GM23338 (cell line): ENCODE measurements around the gene DHRS4L2. TPM values are rescaled to one million over a fixed set of nuclear protein-coding genes. Genes with fewer than 3 reads are reported as not detected.
A peak's percentile ranks its signal among the peaks of the same experiment; 100 is the strongest.
"Not testable (repeated sequence)": the region's sequence is repeated elsewhere in the genome, so short reads cannot be mapped to it uniquely, and the experiment has no call there.

ENCODE experiments used
- ATAC-seq: fragments of 200-7000 bp; cut with Tn5 transposase; 3 replicates; pipeline ENCODE4 v1.9.1; 2020
- DNase-seq: peaks from one replicate; pipeline ENCODE4 v3.0.0-alpha.2; 2015; ENCODE audit warnings: low spot score
- H2AFZ ChIP-seq: fragments of 200-600 bp; sonication (generic); 2 replicates; pipeline ENCODE4 v1.8.0; 2016; ENCODE audit warnings: antibody characterized with exemption, mild to moderate bottlenecking, moderate library complexity
- H3F3A ChIP-seq: fragments of 200-600 bp; sonication (generic); replicated peaks from 2 replicates; pipeline ENCODE4 v1.8.0; 2017; ENCODE audit warnings: antibody characterized with exemption, mixed run types, low read depth
- H3K27ac ChIP-seq: fragments of 200-600 bp; sonication (generic); 2 replicates; pipeline ENCODE4 v1.6.1; 2016; ENCODE audit warnings: low read depth
- H3K27me3 ChIP-seq: fragments of 200-600 bp; sonication (generic); 2 replicates; pipeline ENCODE4 v1.8.0; 2016; ENCODE audit warnings: mild to moderate bottlenecking, mixed run types, moderate library complexity; ENCODE audit not compliant: insufficient read depth
- H3K36me3 ChIP-seq: fragments of 200-600 bp; sonication (generic); 2 replicates; pipeline ENCODE4 v1.8.0; 2016; ENCODE audit warnings: mild to moderate bottlenecking; ENCODE audit not compliant: insufficient read depth
- H3K4me1 ChIP-seq: fragments of 200-600 bp; sonication (generic); 2 replicates; pipeline ENCODE4 v1.8.0; 2016; ENCODE audit warnings: mild to moderate bottlenecking, moderate library complexity; ENCODE audit not compliant: insufficient read depth
- H3K4me2 ChIP-seq: fragments of 200-600 bp; sonication (generic); 2 replicates; pipeline ENCODE4 v1.7.1; 2017; ENCODE audit warnings: mixed run types
- H3K4me3 ChIP-seq: fragments of 200-600 bp; sonication (generic); 2 replicates; pipeline ENCODE4 v1.6.1; 2016; ENCODE audit warnings: mixed run types
- H3K79me2 ChIP-seq: fragments of 200-600 bp; sonication (generic); replicated peaks from 2 replicates; pipeline ENCODE4 v1.8.0; 2017; ENCODE audit warnings: mild to moderate bottlenecking; ENCODE audit not compliant: insufficient read depth
- H3K9me2 ChIP-seq: fragments of 200-600 bp; sonication (generic); 2 replicates; pipeline ENCODE4 v1.8.0; 2017; ENCODE audit not compliant: insufficient read depth
- H4K20me1 ChIP-seq: fragments of 200-600 bp; sonication (generic); replicated peaks from 2 replicates; pipeline ENCODE4 v1.8.0; 2017; ENCODE audit warnings: mild to moderate bottlenecking; ENCODE audit not compliant: insufficient read depth
- H3K27ac Mint-ChIP-seq: 2 replicates; pipeline ENCODE4 v1.8.0; 2020; ENCODE audit warnings: inconsistent platforms, mild to moderate bottlenecking, moderate library complexity, mixed read lengths
- H3K27me3 Mint-ChIP-seq: 3 replicates; pipeline ENCODE4 v1.8.0; 2022; ENCODE audit warnings: low read depth, mild to moderate bottlenecking, moderate library complexity, mixed read lengths, inconsistent platforms; ENCODE audit not compliant: insufficient read depth, poor library complexity
- H3K36me3 Mint-ChIP-seq: 3 replicates; pipeline ENCODE4 v1.8.0; 2021; ENCODE audit warnings: low read depth, mild to moderate bottlenecking, inconsistent platforms, moderate library complexity, mixed read lengths
- H3K4me1 Mint-ChIP-seq: 3 replicates; pipeline ENCODE4 v1.8.0; 2020; ENCODE audit warnings: mild to moderate bottlenecking, inconsistent platforms, mixed read lengths
- H3K4me3 Mint-ChIP-seq: 3 replicates; pipeline ENCODE4 v1.8.0; 2021; ENCODE audit warnings: moderate library complexity, mild to moderate bottlenecking, inconsistent platforms, mixed read lengths
- H3K9me3 Mint-ChIP-seq: 3 replicates; pipeline ENCODE4 v1.8.0; 2020; ENCODE audit warnings: moderate library complexity, mild to moderate bottlenecking, inconsistent platforms, mixed read lengths
- polyA plus RNA-seq: library from polyadenylated mRNA; unstranded; fragments of >200 nt; fragmentation: Nextera tagmentation; extraction: Ambion mirVana; gene quantifications from 2 replicates; pipeline ENCODE4 v1.2.1, GENCODE V29; 2016
- total RNA-seq: library from RNA; depleted of rRNA; stranded (reverse); fragments of >200 nt; shearing (Covaris generic); gene quantifications from 2 replicates; pipeline ENCODE4 v1.2.3, GENCODE V29; 2014

Gene DHRS4L2
- total and polyA plus RNA-seq, 2 experiments from 2014 or later: 6.7 to 12.9 TPM

DNA sequence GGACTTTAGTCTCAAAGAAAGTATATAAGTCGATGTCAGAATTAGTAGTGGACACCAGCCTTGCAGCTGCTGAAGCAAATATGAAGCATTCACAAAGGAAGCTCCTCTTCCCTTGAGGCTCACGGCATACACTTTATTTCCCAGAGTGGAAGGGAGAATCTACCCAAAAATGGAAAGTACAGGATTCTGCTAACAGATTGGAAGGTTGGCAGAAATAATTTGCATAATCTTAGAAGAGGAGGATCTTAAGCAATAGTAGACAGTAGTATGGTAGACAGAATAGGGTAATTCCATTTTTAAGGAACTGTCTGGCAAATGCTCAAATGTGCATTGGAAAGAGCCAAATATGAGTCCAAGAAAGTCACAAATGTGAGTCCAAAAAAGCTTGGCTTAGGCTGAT lies 32.9 kb upstream of the DHRS4L2 start:
- not testable (repeated sequence) for H3K4me3 ChIP-seq, H3K4me3 Mint-ChIP-seq, H3F3A ChIP-seq, H2AFZ ChIP-seq, DNase-seq, H3K27ac Mint-ChIP-seq, H3K27ac ChIP-seq, H3K79me2 ChIP-seq, H3K36me3 ChIP-seq, ATAC-seq, H3K27me3 ChIP-seq, H3K9me2 ChIP-seq, H3K36me3 Mint-ChIP-seq, H3K9me3 Mint-ChIP-seq, H4K20me1 ChIP-seq, H3K4me2 ChIP-seq
- H3K4me1 ChIP-seq: peaks cover 11% of the 10 kb centered on the region; the same call in 1 of the 2 replicates
- Mint-ChIP-seq H3K4me1 (peaks cover 26% of the 10 kb centered on the region), H3K27me3 (peaks cover 15% of the 10 kb centered on the region)

DNA sequence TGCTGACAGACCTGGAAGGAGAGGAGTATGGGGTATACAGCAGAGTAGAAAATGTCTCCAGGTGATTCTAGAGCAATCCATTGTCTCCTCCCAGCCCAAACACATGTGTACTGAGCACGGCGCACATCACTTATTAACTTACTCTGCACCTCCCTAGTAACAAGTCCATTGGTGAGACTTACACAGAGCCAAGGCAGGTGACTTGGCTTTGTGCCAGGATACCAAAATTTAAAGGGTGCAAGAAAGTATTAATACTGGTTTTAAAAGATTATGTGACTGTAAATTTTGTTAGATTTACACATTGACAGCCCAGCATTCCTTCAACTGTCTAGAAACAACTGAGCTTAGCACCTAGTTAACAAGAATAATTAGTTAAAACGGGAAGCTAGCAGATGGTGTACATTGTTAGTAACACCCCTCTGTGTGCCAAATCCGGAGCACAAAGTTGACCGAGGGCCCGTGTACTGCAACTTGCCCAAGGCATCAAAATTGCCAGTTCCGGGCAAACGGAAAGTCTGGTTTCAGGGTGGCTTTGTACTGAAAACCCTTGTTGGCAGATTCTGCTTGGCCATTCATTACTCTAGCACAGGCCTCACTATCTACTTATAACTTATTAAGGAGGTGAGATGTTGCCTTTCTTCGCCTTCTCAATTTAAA lies 30.7 kb upstream of the DHRS4L2 start:
- H3K9me2 ChIP-seq, H3K27ac ChIP-seq, H3K4me3 Mint-ChIP-seq, H3K36me3 ChIP-seq, H4K20me1 ChIP-seq, H3K4me3 ChIP-seq, ATAC-seq, H3K27me3 ChIP-seq, H3F3A ChIP-seq, DNase-seq, H3K27ac Mint-ChIP-seq, H3K36me3 Mint-ChIP-seq, H3K4me1 ChIP-seq, H3K27me3 Mint-ChIP-seq, H3K9me3 Mint-ChIP-seq, H3K79me2 ChIP-seq, H2AFZ ChIP-seq, H3K4me2 ChIP-seq: not testable (repeated sequence)
- H3K4me1 Mint-ChIP-seq: peaks cover 11% of the 10 kb centered on the region

DNA sequence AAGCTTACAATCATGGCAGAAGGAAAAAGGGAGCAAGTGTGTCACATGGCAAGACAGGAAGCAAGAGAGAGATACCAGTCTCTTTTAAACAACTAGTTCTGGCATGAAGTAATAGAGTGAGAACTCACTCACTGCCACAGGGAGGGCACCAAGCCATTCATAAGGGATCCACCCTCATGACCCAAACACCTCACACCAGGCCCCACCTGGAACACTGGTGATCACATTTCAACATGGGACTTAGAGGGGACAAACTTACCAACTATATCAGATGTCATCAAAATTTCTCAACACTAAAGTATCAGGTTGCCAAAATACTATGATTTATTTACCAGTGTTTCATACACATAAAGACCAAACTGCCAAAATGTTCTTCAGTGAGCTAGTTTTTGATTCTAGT lies 27.8 kb upstream of the DHRS4L2 start:
- H3K79me2 ChIP-seq, H3K4me1 Mint-ChIP-seq, H3K9me2 ChIP-seq, H3K27me3 ChIP-seq, ATAC-seq, H3K27ac Mint-ChIP-seq, H3K36me3 ChIP-seq, H3K4me3 ChIP-seq, DNase-seq, H3K4me2 ChIP-seq, H3K36me3 Mint-ChIP-seq, H3F3A ChIP-seq, H3K4me1 ChIP-seq, H4K20me1 ChIP-seq, H3K4me3 Mint-ChIP-seq, H3K27ac ChIP-seq, H3K9me3 Mint-ChIP-seq, H3K27me3 Mint-ChIP-seq, H2AFZ ChIP-seq: not testable (repeated sequence)

DNA sequence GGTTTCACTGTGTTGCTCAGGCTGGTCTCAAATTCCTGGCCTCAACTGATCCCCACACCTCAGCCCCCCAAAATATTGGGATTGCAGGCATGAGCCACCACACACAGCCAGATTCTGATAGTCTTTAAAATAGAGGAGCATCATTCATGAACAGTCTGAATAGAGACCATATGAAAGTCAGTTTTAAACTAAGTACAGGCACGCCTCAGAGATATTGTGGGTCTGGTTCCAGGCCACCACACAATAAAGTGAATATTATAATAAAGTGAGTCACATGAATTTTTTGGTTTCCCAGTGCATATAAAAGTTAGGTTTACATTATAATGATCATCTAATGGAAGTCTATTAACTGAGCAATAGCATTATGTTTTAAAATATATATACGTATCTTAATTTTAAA lies 27.0 kb upstream of the DHRS4L2 start:
- not testable (repeated sequence) for H3K4me1 ChIP-seq, H2AFZ ChIP-seq, H3K9me3 Mint-ChIP-seq, H3K27me3 ChIP-seq, H3F3A ChIP-seq, H3K9me2 ChIP-seq, ATAC-seq, H3K4me2 ChIP-seq, H3K27ac Mint-ChIP-seq, H3K27ac ChIP-seq, H3K36me3 Mint-ChIP-seq, H3K79me2 ChIP-seq, DNase-seq, H3K4me3 ChIP-seq, H3K4me1 Mint-ChIP-seq, H3K27me3 Mint-ChIP-seq, H3K4me3 Mint-ChIP-seq, H3K36me3 ChIP-seq, H4K20me1 ChIP-seq

DNA sequence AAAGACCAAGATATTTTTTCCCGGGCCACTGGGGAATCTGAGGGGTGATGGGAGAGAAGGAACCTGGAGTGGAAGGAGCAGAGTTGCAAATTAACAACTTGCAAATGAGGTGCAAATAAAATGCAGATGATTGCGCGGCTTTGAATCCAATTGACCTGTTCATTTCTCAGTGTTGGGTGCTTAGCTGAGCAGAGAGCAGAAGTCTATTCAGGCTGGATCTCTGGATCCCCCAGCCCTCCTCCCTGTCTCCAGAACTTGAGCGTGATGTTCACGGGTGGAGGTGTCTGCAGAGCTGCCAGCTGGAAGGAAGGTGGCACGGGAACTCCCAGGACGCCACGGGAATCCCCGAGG lies 19.6 kb upstream of the DHRS4L2 start:
- not testable (repeated sequence) for H3K27ac ChIP-seq, H3K79me2 ChIP-seq, H3K4me2 ChIP-seq, H3K36me3 ChIP-seq, H3K27ac Mint-ChIP-seq, H4K20me1 ChIP-seq, H2AFZ ChIP-seq, H3K27me3 Mint-ChIP-seq, H3K4me1 ChIP-seq, H3F3A ChIP-seq, DNase-seq, H3K9me2 ChIP-seq, ATAC-seq, H3K27me3 ChIP-seq, H3K4me1 Mint-ChIP-seq, H3K4me3 Mint-ChIP-seq
- peak overlapping the region; percentile 61; the same call in 1 of the 2 replicates for H3K4me3 ChIP-seq
- H3K36me3 Mint-ChIP-seq: peaks cover 15% of the 10 kb centered on the region; the same call in 2 of the 3 replicates
- H3K9me3 Mint-ChIP-seq: peaks cover 28% of the 10 kb centered on the region

DNA sequence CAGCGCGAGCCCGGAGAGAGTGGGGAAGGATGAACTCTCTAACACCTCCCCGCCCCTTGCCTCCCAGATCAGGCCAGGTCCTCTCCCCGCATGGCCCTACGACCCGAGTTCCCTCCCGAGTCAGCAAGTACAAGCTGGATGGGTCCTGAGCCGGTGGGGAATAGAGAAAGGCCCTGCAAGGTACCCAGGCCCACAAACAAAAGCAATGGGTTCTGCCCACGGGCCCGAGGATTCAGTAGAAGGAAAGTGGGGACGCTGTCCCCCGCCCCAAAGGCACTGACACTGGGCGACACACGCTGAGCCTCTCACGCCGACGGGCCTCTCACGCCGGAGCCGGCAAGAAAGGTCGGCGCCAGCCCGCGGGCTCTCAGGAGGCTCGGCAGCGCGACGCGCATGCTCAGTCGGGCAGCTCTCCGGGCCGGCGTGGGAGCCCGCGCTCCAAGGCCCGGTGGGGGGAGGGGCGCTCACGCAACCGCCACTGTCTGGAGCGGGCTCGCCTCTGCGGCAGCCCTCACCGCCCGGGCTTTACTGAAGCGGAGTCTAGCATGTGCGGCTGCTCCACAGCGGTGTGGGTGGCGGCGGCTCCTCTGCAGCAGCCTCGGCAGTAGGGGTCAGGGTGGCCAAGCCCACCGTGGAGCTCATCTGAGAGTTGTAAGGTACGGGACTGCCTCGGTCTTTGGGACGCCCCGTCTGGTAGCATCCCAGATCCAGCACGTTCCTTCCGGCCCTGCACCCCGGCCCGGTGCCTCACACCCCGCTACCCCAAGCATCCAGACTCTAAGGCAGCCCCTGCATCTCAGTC lies 19.0 kb upstream of the DHRS4L2 start:
- not testable (repeated sequence) for H4K20me1 ChIP-seq, H3K27ac Mint-ChIP-seq, H3K27me3 ChIP-seq, H3K27ac ChIP-seq, H3F3A ChIP-seq, H3K4me1 Mint-ChIP-seq, H2AFZ ChIP-seq, H3K27me3 Mint-ChIP-seq, H3K4me3 Mint-ChIP-seq, H3K9me2 ChIP-seq, H3K36me3 ChIP-seq, H3K4me1 ChIP-seq, H3K79me2 ChIP-seq
- H3K9me3 Mint-ChIP-seq: peaks cover 29% of the 10 kb centered on the region
- DNase-seq: peak; percentile 59
- H3K4me3 ChIP-seq: peak overlapping the region; percentile 61
- peaks cover 15% of the 10 kb centered on the region; the same call in 2 of the 3 replicates for H3K36me3 Mint-ChIP-seq
- H3K4me2 ChIP-seq: peak overlapping the region; percentile 87
- ATAC-seq: peak; percentile 87
